ENCODE data around the gene SMIM30. TPM values are rescaled to one million over a fixed set of nuclear protein-coding genes. Genes with fewer than 3 reads are reported as not detected.

SMIM30 gene
- polyA plus RNA-seq, 1 donor from 2014 or later = 62.8 TPM

GRCh38 chr7:113158756-113159155 lies 40.4 kb upstream of the SMIM30 start:
- H3K4me2 ChIP-seq (ENCODE audit: low read length) = no peak overlapping the region
- H3F3A ChIP-seq (ENCODE audit: insufficient read depth, low read length, poor library complexity, severe bottlenecking) = no peaks in the 10 kb centered on the region
- H2AFZ ChIP-seq (ENCODE audit: low read depth, low read length) = no peak overlapping the region
- H3K9me3 ChIP-seq (ENCODE audit: low read length) = no peaks in the 10 kb centered on the region
- H3K9ac ChIP-seq (ENCODE audit: low read length) = no peak overlapping the region
- H3K27me3 ChIP-seq (ENCODE audit: insufficient read depth, low read depth, low read length) = no peaks in the 10 kb centered on the region
- H3K79me2 ChIP-seq (replicated peaks; ENCODE audit: insufficient read depth, low read length) = no peaks in the 10 kb centered on the region
- no peak overlapping the region for H3K4me3 ChIP-seq (ENCODE audit: low read length)
- H3K27ac ChIP-seq (ENCODE audit: low read length) = no peak overlapping the region
- no peak for TF ChIP-seq RAD21 (conservative IDR thresholded peaks at IDR 0.05)
- no peak for TF ChIP-seq EZH2 (IDR thresholded peaks at IDR 0.05; ENCODE audit: borderline replicate concordance, insufficient read depth, low read length, poor library complexity, severe bottlenecking)
- TF ChIP-seq EP300 (conservative IDR thresholded peaks at IDR 0.05; ENCODE audit: poor library complexity, severe bottlenecking) = no peak
- no peak for TF ChIP-seq CTCF (IDR thresholded peaks at IDR 0.05; ENCODE audit: poor library complexity, severe bottlenecking)
- no peak for TF ChIP-seq TAF1 (IDR thresholded peaks at IDR 0.05; ENCODE audit: low read depth)
- TF ChIP-seq POLR2AphosphoS5 (IDR thresholded peaks at IDR 0.05) = no peak
- no peak for TF ChIP-seq MXI1 (conservative IDR thresholded peaks at IDR 0.05; ENCODE audit: poor library complexity, severe bottlenecking)
- TF ChIP-seq, protein P1, sequence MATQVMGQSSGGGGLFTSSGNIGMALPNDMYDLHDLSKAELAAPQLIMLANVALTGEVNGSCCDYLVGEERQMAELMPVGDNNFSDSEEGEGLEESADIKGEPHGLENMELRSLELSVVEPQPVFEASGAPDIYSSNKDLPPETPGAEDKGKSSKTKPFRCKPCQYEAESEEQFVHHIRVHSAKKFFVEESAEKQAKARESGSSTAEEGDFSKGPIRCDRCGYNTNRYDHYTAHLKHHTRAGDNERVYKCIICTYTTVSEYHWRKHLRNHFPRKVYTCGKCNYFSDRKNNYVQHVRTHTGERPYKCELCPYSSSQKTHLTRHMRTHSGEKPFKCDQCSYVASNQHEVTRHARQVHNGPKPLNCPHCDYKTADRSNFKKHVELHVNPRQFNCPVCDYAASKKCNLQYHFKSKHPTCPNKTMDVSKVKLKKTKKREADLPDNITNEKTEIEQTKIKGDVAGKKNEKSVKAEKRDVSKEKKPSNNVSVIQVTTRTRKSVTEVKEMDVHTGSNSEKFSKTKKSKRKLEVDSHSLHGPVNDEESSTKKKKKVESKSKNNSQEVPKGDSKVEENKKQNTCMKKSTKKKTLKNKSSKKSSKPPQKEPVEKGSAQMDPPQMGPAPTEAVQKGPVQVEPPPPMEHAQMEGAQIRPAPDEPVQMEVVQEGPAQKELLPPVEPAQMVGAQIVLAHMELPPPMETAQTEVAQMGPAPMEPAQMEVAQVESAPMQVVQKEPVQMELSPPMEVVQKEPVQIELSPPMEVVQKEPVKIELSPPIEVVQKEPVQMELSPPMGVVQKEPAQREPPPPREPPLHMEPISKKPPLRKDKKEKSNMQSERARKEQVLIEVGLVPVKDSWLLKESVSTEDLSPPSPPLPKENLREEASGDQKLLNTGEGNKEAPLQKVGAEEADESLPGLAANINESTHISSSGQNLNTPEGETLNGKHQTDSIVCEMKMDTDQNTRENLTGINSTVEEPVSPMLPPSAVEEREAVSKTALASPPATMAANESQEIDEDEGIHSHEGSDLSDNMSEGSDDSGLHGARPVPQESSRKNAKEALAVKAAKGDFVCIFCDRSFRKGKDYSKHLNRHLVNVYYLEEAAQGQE (IDR thresholded peaks at IDR 0.05; ENCODE audit: borderline replicate concordance) = no peak
- no peak for TF ChIP-seq SMC3 (conservative IDR thresholded peaks at IDR 0.05; ENCODE audit: poor library complexity)
- H4K20me1 ChIP-seq (ENCODE audit: insufficient read depth) = no peaks in the 10 kb centered on the region
- no peaks in the 10 kb centered on the region for H3K9me2 ChIP-seq (ENCODE audit: insufficient read depth, low read length)
- no peaks in the 10 kb centered on the region for H3K36me3 ChIP-seq (ENCODE audit: insufficient read depth, low read length)

DNA sequence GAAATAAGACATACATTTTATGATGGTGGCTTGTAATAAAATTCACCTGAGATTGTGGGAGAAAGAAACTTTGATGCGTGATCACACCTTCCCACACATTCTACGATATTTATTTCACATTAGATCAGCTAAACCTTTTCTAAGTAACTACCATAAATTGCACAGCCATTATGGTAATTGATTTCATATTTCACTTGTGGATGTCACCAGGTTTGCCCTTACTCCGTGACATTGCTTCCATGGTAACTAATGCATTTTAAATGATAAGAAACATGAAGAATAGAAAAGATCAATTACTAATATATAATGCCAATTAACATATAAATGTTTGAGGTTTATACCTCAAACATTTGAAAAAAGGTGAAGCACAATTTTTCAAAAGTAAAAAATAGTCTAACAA lies 35.8 kb upstream of the SMIM30 start:
- no peaks in the 10 kb centered on the region for H3K9me2 ChIP-seq (ENCODE audit: insufficient read depth, low read length)
- no peaks in the 10 kb centered on the region for H4K20me1 ChIP-seq (ENCODE audit: insufficient read depth)

More for the DNA sequence above, 35.8 kb upstream of the SMIM30 start:
- H3K9me3 ChIP-seq (ENCODE audit: low read length) = no peaks in the 10 kb centered on the region
- H3K9ac ChIP-seq (ENCODE audit: low read length) = peak overlapping the region; percentile 49
- peaks cover 3% of the 10 kb centered on the region for H3F3A ChIP-seq (ENCODE audit: insufficient read depth, low read length, poor library complexity, severe bottlenecking)
- peak overlapping the region; percentile 30 for H3K4me3 ChIP-seq (ENCODE audit: low read length)
- no peaks in the 10 kb centered on the region for H3K27me3 ChIP-seq (ENCODE audit: insufficient read depth, low read depth, low read length)
- TF ChIP-seq EP300 (conservative IDR thresholded peaks at IDR 0.05; ENCODE audit: poor library complexity, severe bottlenecking) (peak; percentile 67), SMC3 (conservative IDR thresholded peaks at IDR 0.05; ENCODE audit: poor library complexity) (no peak), CTCF (IDR thresholded peaks at IDR 0.05; ENCODE audit: poor library complexity, severe bottlenecking) (no peak), TAF1 (IDR thresholded peaks at IDR 0.05; ENCODE audit: low read depth) (no peak), MXI1 (conservative IDR thresholded peaks at IDR 0.05; ENCODE audit: poor library complexity, severe bottlenecking) (no peak), RAD21 (conservative IDR thresholded peaks at IDR 0.05) (peak; percentile 30), EZH2 (IDR thresholded peaks at IDR 0.05; ENCODE audit: borderline replicate concordance, insufficient read depth, low read length, poor library complexity, severe bottlenecking) (no peak), POLR2AphosphoS5 (IDR thresholded peaks at IDR 0.05) (peak; percentile 69)
- TF ChIP-seq, protein P1 (IDR thresholded peaks at IDR 0.05; ENCODE audit: borderline replicate concordance) = no peak
- no peaks in the 10 kb centered on the region for H3K36me3 ChIP-seq (ENCODE audit: insufficient read depth, low read length)
- H3K27ac ChIP-seq (ENCODE audit: low read length) = peak overlapping the region; percentile 91
- H2AFZ ChIP-seq (ENCODE audit: low read depth, low read length) = no peak overlapping the region
- no peak overlapping the region for H3K4me2 ChIP-seq (ENCODE audit: low read length)
- no peaks in the 10 kb centered on the region for H3K79me2 ChIP-seq (replicated peaks; ENCODE audit: insufficient read depth, low read length)

Measured in neural cell (in vitro differentiated cells).